ENCODE measurements around the gene SRP68. TPM values are rescaled to one million over a fixed set of nuclear protein-coding genes. Genes with fewer than 3 reads are reported as not detected.

SRP68 gene
- total and polyA plus RNA-seq, 9 of the 15 experiments (the other 6 are each of a cell fraction or from before 2014, with no cell fraction given): 29.4 to 92.6 (median 36.2) TPM

DNA sequence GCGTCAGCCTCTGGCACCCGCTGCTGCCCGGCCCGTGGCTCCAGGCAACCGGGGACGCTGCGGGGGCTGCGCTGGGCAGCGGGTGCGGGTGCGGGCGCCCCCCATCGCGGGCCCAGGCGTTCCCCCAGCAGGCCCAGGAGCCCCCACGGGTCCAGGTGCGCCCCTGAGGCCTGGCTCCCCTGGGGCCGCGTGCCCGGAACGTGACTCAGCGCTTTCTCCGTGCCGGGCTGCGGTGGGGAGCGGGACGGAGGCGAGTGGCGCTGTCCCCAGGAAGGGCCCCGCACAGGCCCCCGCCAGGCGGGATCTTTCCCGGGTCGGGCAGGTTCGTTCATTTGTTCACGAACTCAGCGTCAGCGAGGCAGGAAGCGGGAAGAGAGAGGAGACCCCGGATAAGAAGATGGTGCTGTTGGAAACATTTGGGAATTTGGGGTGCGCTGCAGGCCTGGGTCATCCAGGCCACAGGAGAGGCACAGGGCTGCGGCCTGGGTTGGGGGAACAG is 49.7 kb upstream of the SRP68 start:
- no peaks in the 10 kb centered on the region for H3K27me3 ChIP-seq (ENCODE audit: control insufficient read depth in 2 of 2, insufficient read depth in 2 of 2, low read length in 2 of 2)
- H3K4me2 ChIP-seq (ENCODE audit: insufficient read depth, low read length): no peak overlapping the region
- TF ChIP-seq ZNF316 (IDR thresholded peaks at IDR 0.05) (0 out of 2 replicates have a peak, but pooled peaks have one; percentile 7), GATAD2A (IDR thresholded peaks at IDR 0.05) (no peak), HBP1 (CRISPR knock-in tag; IDR thresholded peaks at IDR 0.05) (no peak), RBFOX2 (IDR thresholded peaks at IDR 0.05; ENCODE audit: low read depth, low read length) (peak; percentile 11; the same call in 1 of the 2 replicates)
- 0 out of 3 replicates have a peak overlapping the region, but pooled peaks have one; percentile 33 for H3K27ac ChIP-seq (ENCODE audit: extremely low read depth, low read depth, low read length)
- ATAC-seq (no peak), FAIRE-seq (no peak), DNase-seq (ENCODE audit: extremely low read depth in 1 of 4, low spot score in 3 of 4) (peak in 1 of 4 experiments; percentile 18)
- in situ Hi-C loops (cut with MboI) (no loop called here), intact Hi-C loops (cut with micrococcal nuclease) (loop anchor here (1.0 to 5.0 kb wide), 4 partner anchors 60 to 175 kb away; no protein-coding TSS in a partner anchor)
- H3K79me2 ChIP-seq (ENCODE audit: control insufficient read depth, insufficient read depth, low read length): no peaks in the 10 kb centered on the region
- CTCF ChIA-PET (ENCODE audit: low intra/inter-chr PET ratio): interaction anchor here (0.9 to 6.9 kb wide), 7 partner anchors 14 to 276 kb away, joined by 3 to 89 read pairs (median 6); no protein-coding TSS in a partner anchor
- H3K9me3 ChIP-seq (replicated peaks; ENCODE audit: control insufficient read depth, insufficient read depth, low read depth, low read length): no peaks in the 10 kb centered on the region
- 78% methylated on average over 17 of the region's 42 CpGs for WGBS (ENCODE audit: insufficient coverage, low coverage, missing lambda C conversion rate)
- POLR2A ChIA-PET: interaction anchor here (0.8 to 11.3 kb wide), 3 partner anchors 149 to 158 kb away, joined by 3 to 157 read pairs (median 4); no protein-coding TSS in a partner anchor
- no peak overlapping the region for H3K4me3 ChIP-seq
- BruUV-seq (replicated peaks): no TSS peak
- peaks cover 4% of the 10 kb centered on the region for H3K9me1 ChIP-seq (ENCODE audit: control insufficient read depth, insufficient read depth, low read length)
- no peaks in the 10 kb centered on the region for H4K20me1 ChIP-seq (replicated peaks; ENCODE audit: control insufficient read depth, insufficient read depth, low read length)
- peak overlapping the region; percentile 41 to 81; a peak in 2 of 4 replicates for H3K9ac ChIP-seq (ENCODE audit: insufficient read depth in 1 of 2, low read depth in 2 of 2, low read length in 2 of 2)
- peaks cover 5 to 21% of the 10 kb centered on the region in 2 experiments; a peak in 4 of 5 replicates for H3K4me1 ChIP-seq (replicated peaks in 1 of 2; ENCODE audit: control insufficient read depth in 2 of 2, insufficient read depth in 2 of 2, low read length in 2 of 2)
- peak overlapping the region; percentile 96 for H2AFZ ChIP-seq (ENCODE audit: low read depth, low read length)
- H3K36me3 ChIP-seq (ENCODE audit: control insufficient read depth, insufficient read depth, low read length): no peaks in the 10 kb centered on the region
